Suppressor macrophage treated with lipopolysaccharide for 1 hour (primary cell): ENCODE data around the gene ADCY6.
A peak's percentile ranks its signal among the peaks of the same experiment; 100 is the strongest.

Experiments
- DNase-seq, 3 donors: peaks; one replicate each; pipeline ENCODE4 v3.0.0-alpha.2; 2020 to 2022

ADCY6 gene

GRCh38 chr12:48815126-48816110, 26.5 kb upstream of the ADCY6 start:
- peak; percentile 62 to 74 (median 68) for DNase-seq

GRCh38 chr12:48814262-48815125, 25.6 kb upstream of the ADCY6 start:
- DNase-seq, result peak; percentile 83 to 94 (median 90)

- DNase-seq, result no peak
These were observed 24.8 kb upstream of the ADCY6 start for GRCh38 chr12:48813465-48814261.

- DNase-seq, result no peak
These were observed 23.5 kb upstream of the ADCY6 start for GRCh38 chr12:48812389-48812788.

- no peak for DNase-seq
These were observed 22.7 kb upstream of the ADCY6 start for GRCh38 chr12:48811437-48812090.

- DNase-seq, result no peak
These were observed 22.1 kb upstream of the ADCY6 start for GRCh38 chr12:48810903-48811431.

- no peak for DNase-seq
These were observed 19.1 kb upstream of the ADCY6 start for GRCh38 chr12:48807981-48808380.

GRCh38 chr12:48803675-48804074, 14.8 kb upstream of the ADCY6 start:
- DNase-seq, result peak in 2 of 3 donors; percentile 17 to 49

GRCh38 chr12:48800971-48801370, 12.1 kb upstream of the ADCY6 start:
- no peak for DNase-seq

GRCh38 chr12:48800457-48800856, 11.6 kb upstream of the ADCY6 start:
- DNase-seq, result no peak

- DNase-seq, result peak; percentile 27 to 37 (median 32)
These were observed 8.1 kb upstream of the ADCY6 start for GRCh38 chr12:48796976-48797375.

GRCh38 chr12:48795550-48796455, 6.9 kb upstream of the ADCY6 start:
- peak; percentile 72 to 79 (median 73) for DNase-seq

- no peak for DNase-seq
These were observed 6.0 kb upstream of the ADCY6 start for GRCh38 chr12:48794870-48795269.

GRCh38 chr12:48793696-48794095, 4.8 kb upstream of the ADCY6 start:
- DNase-seq, result no peak

- no peak for DNase-seq
These were observed 1.0 kb upstream of the ADCY6 start for GRCh38 chr12:48789858-48790326.

GRCh38 chr12:48788524-48788853, 400 bp downstream of the ADCY6 start:
- no peak for DNase-seq

GRCh38 chr12:48787791-48788523, 932 bp downstream of the ADCY6 start:
- DNase-seq, result no peak

GRCh38 chr12:48786591-48787544, 2.0 kb downstream of the ADCY6 start:
- DNase-seq, result no peak

GRCh38 chr12:48783432-48783831, 5.5 kb downstream of the ADCY6 start:
- DNase-seq, result no peak
